GM23248 (cell line): Measurements from ENCODE around the gene SRSF3. TPM values are rescaled to one million over a fixed set of nuclear protein-coding genes. Genes with fewer than 3 reads are reported as not detected.

ENCODE experiments used
- DNase-seq: peaks from one replicate; pipeline ENCODE4 v3.0.0-alpha.2; 2015
- H2AFZ ChIP-seq: fragments of 200-600 bp; sonication (generic); 2 replicates; pipeline ENCODE4 v1.6.1; 2016; ENCODE audit warnings: antibody characterized with exemption
- H3F3A ChIP-seq: fragments of 200-600 bp; sonication (generic); 2 replicates; pipeline ENCODE4 v1.6.1; 2016; ENCODE audit warnings: mild to moderate bottlenecking, antibody characterized with exemption, mixed run types; ENCODE audit not compliant: insufficient read depth
- H3K27ac ChIP-seq: fragments of 200-600 bp; sonication (generic); 2 replicates; pipeline ENCODE4 v1.5.1; 2016; ENCODE audit warnings: mild to moderate bottlenecking
- H3K27me3 ChIP-seq: fragments of 200-600 bp; sonication (generic); replicated peaks from 2 replicates; pipeline ENCODE4 v1.6.1; 2016; ENCODE audit warnings: mild to moderate bottlenecking; ENCODE audit not compliant: insufficient read depth
- H3K36me3 ChIP-seq: fragments of 200-600 bp; sonication (generic); 2 replicates; pipeline ENCODE4 v1.6.1; 2016; ENCODE audit warnings: low read depth, mild to moderate bottlenecking
- H3K4me1 ChIP-seq: fragments of 200-600 bp; sonication (generic); 2 replicates; pipeline ENCODE4 v1.6.1; 2016; ENCODE audit warnings: mild to moderate bottlenecking; ENCODE audit not compliant: insufficient read depth
- H3K4me2 ChIP-seq: fragments of 200-600 bp; sonication (generic); one replicate; pipeline ENCODE4 v1.6.1; 2016; ENCODE audit warnings: mild to moderate bottlenecking; ENCODE audit not compliant: unreplicated experiment
- H3K4me3 ChIP-seq: fragments of 200-600 bp; sonication (generic); 2 replicates; pipeline ENCODE4 v1.5.1; 2016; ENCODE audit warnings: mild to moderate bottlenecking
- H3K79me2 ChIP-seq: fragments of 200-600 bp; sonication (generic); 2 replicates; pipeline ENCODE4 v1.6.1; 2016; ENCODE audit warnings: mild to moderate bottlenecking; ENCODE audit not compliant: insufficient read depth
- H3K9ac ChIP-seq: fragments of 200-600 bp; sonication (generic); 2 replicates; pipeline ENCODE4 v1.6.1; 2016; ENCODE audit warnings: mild to moderate bottlenecking
- H3K9me2 ChIP-seq: fragments of 200-600 bp; sonication (generic); 2 replicates; pipeline ENCODE4 v1.6.1; 2016; ENCODE audit warnings: mixed run types, mild to moderate bottlenecking, moderate library complexity; ENCODE audit not compliant: insufficient read depth
- H3K9me3 ChIP-seq: fragments of 200-600 bp; sonication (generic); one replicate; pipeline ENCODE4 v1.6.1; 2017; ENCODE audit warnings: low read depth
- H4K20me1 ChIP-seq: fragments of 200-600 bp; sonication (generic); 2 replicates; pipeline ENCODE4 v1.6.0; 2016; ENCODE audit not compliant: insufficient read depth
- EZH2 ChIP-seq: fragments of 200-600 bp; sonication (generic); IDR thresholded peaks from 2 replicates; pipeline ENCODE4 v1.6.1; 2018; ENCODE audit warnings: antibody characterized with exemption, mild to moderate bottlenecking; ENCODE audit not compliant: insufficient read depth, poor library complexity, severe bottlenecking
- EZH2phosphoT487 ChIP-seq: fragments of 200-600 bp; sonication (generic); IDR thresholded peaks from 2 replicates; pipeline ENCODE4 v1.6.1; 2018; ENCODE audit warnings: antibody characterized with exemption, moderate library complexity, mild to moderate bottlenecking, low read depth; ENCODE audit not compliant: insufficient read depth
- WGBS, 2 experiments: methylation state at CpG; one replicate each; pipeline ENCODE4 v1.1.6; 2015 to 2017; ENCODE audit warnings: low lambda C conversion rate in 2 of 2, low coverage in 1 of 2; ENCODE audit errors: missing lambda C conversion rate in 2 of 2; 5-methylcytosine and 5-hydroxymethylcytosine counted together
- in situ Hi-C: fragments of 300-500 bp; cut with MboI; formaldehyde crosslinking; loops from 2 replicates; pipeline ENCODE4 v1.15.0; 2020
- polyA plus RNA-seq: library from polyadenylated mRNA; unstranded; fragments of >200 nt; fragmentation: Nextera tagmentation; extraction: Ambion mirVana; gene quantifications from 2 replicates; pipeline ENCODE4 v1.2.1, GENCODE V29; 2016
- total RNA-seq: library from RNA; depleted of rRNA; stranded (reverse); fragments of >200 nt; shearing (Covaris generic); gene quantifications from 2 replicates; pipeline ENCODE4 v1.2.3, GENCODE V29; 2014

The SRSF3 gene
- total and polyA plus RNA-seq, 2 experiments from 2014 or later = 171 to 243 TPM

DNA sequence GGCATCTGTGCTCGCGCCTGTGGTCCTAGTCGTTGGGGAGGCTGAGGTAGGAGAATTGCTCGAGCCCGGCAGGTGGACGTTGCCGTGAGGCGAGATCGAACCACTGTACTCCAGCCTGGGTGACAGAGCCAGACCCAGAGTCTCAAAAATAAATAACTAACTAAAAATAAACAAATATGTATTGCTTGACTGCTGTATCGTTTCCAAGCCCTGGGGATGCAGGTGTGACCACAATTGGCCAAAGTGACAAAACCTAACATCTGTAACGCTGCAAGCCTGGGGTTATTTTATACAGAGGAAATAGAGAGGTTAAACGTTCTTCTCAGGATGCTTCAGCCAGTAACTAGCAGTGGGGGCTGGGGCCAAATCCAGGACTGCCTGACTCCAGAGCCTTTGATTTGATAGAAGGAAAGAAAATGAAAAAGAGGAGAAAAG is 1.9 kb upstream of the SRSF3 start:
- H3K9ac ChIP-seq = no peak overlapping the region
- no peak overlapping the region for H3K4me3 ChIP-seq
- no peak overlapping the region for H2AFZ ChIP-seq
- in situ Hi-C loops = no loop called here
- H4K20me1 ChIP-seq = peaks cover 19% of the 10 kb centered on the region
- TF ChIP-seq EZH2 (no peak), EZH2phosphoT487 (no peak)
- H3F3A ChIP-seq = peaks cover 37% of the 10 kb centered on the region
- H3K9me3 ChIP-seq = no peaks in the 10 kb centered on the region
- no peak overlapping the region for H3K27ac ChIP-seq
- peaks cover 16% of the 10 kb centered on the region for H3K36me3 ChIP-seq
- WGBS, 2 experiments = 96 to 99% methylated on average over 12 of the region's 12 CpGs
- no peaks in the 10 kb centered on the region for H3K27me3 ChIP-seq
- DNase-seq = no peak
- H3K79me2 ChIP-seq = peaks cover 57% of the 10 kb centered on the region
- peaks cover 16% of the 10 kb centered on the region for H3K4me1 ChIP-seq
- H3K9me2 ChIP-seq = no peaks in the 10 kb centered on the region
- no peak overlapping the region for H3K4me2 ChIP-seq

DNA sequence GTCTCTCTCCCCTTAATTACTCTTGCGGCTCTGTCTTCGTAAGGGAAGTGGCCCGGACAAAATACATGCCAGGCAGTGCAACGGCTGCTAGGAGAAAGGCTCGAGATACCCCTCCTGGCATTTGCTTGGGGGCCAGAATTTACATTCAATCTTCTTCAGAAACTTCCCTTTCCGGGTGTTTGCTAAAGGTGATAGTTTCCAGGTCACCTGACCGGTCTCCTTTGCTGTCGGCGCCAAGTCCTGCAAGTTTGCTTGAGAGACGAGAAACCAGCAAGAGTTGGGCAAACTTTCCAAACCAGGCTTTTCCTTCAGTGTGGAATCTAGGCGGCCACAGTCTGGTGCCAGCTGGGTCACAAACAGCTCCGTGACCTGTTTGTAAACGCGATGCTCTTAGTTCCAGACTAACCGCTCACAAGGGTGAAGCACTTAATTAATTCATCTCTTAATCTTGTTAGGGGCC is 563 bp upstream of the SRSF3 start:
- peak; percentile 63 for DNase-seq
- Histone ChIP-seq H3K9me2 (no peaks in the 10 kb centered on the region), H3K79me2 (peaks cover 71% of the 10 kb centered on the region), H3K27ac (peak overlapping the region; percentile 95), H3K9ac (peak overlapping the region; percentile 99), H3K9me3 (no peaks in the 10 kb centered on the region), H4K20me1 (peaks cover 31% of the 10 kb centered on the region), H3K27me3 (no peaks in the 10 kb centered on the region), H3K36me3 (peaks cover 29% of the 10 kb centered on the region), H3K4me3 (peak overlapping the region; percentile 96), H3K4me2 (peak overlapping the region; percentile 86), H3K4me1 (peaks cover 24% of the 10 kb centered on the region), H3F3A (peaks cover 48% of the 10 kb centered on the region), H2AFZ (peak overlapping the region; percentile 97)
- TF ChIP-seq EZH2phosphoT487 (no peak), EZH2 (no peak)
- in situ Hi-C loops = no loop called here
- WGBS, 2 experiments = 8 to 10% methylated on average over 15 of the region's 15 CpGs

DNA sequence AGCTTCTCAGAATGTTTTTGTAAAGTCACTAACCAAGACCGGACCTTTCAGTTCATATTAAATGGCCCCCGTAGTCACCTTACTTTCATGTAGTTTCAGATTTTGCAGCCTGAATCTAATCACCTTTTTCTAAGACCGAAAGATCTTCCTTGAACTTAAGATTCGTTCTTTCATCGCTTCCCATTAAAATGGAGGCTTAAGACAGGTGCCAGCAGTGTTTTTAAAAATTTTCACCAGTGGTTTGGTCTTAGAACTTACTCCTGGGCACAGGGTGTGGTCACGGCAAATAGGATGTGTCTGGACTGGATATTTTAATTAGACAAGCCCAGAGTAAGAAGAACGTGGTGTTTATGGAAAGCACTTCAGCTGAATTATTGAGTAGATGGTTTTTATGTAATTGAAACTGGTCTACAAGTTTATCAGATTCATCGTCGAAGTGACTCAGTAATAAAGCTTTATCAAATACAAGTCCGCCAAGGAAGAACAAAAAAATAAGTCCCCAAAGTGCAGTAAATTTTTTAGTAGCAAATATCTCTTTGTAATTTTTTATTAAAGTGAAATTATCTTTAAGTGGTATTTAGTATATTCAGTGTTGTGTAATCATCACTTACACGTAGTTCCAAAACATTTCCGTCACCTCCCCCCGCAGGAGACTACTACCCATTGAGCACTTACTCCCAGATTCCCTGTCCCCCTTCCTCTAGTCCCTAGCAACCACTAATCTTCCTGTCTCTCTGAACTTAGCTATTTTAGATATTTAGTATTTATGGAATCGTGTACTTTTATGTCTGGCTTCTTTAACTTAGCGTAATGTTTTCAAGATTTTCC is 868 bp downstream of the SRSF3 start:
- H3K9ac ChIP-seq = peak overlapping the region; percentile 99
- H3K4me1 ChIP-seq = peaks cover 39% of the 10 kb centered on the region
- no peaks in the 10 kb centered on the region for H3K27me3 ChIP-seq
- whole genome bisulfite sequencing, 2 experiments = 0 to 2% methylated on average over 15 of the region's 15 CpGs
- peak overlapping the region; percentile 96 for H3K4me3 ChIP-seq
- no peaks in the 10 kb centered on the region for H3K9me2 ChIP-seq
- peaks cover 63% of the 10 kb centered on the region for H3F3A ChIP-seq
- TF ChIP-seq EZH2 = no peak
- TF ChIP-seq EZH2phosphoT487 = no peak
- H2AFZ ChIP-seq = no peak overlapping the region
- peak; percentile 80 for DNase-seq
- H3K36me3 ChIP-seq = peaks cover 44% of the 10 kb centered on the region
- in situ Hi-C loops = no loop called here
- H3K79me2 ChIP-seq = peaks cover 85% of the 10 kb centered on the region
- peak overlapping the region; percentile 95 for H3K27ac ChIP-seq
- peak overlapping the region; percentile 97 for H3K4me2 ChIP-seq
- no peaks in the 10 kb centered on the region for H3K9me3 ChIP-seq
- H4K20me1 ChIP-seq = peaks cover 40% of the 10 kb centered on the region

DNA sequence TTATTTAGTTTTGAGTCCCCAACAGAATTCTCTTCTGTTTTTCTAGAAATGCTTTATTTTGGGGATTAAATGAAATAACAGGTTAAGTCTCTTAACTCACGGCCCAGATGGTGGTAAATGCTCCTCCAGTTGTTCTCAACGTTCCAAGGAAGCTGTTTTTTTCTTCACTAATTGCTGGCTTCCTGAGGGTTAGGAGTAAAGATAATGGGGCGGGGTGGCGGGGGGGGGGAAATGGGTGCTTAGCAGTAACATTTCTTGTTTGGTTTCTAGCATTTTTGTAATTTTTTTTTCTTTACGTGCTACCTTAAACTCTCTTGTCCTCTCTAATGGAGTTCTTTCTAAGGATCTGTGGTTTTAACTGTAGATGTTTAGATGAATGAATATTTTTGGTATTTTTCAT is 2.2 kb downstream of the SRSF3 start:
- Histone ChIP-seq H3K27me3 (no peaks in the 10 kb centered on the region), H3K9me3 (no peaks in the 10 kb centered on the region), H3K9me2 (no peaks in the 10 kb centered on the region), H3K79me2 (peaks cover 89% of the 10 kb centered on the region), H3F3A (peaks cover 76% of the 10 kb centered on the region), H3K9ac (peak overlapping the region; percentile 99), H3K36me3 (peaks cover 55% of the 10 kb centered on the region), H3K4me2 (peak overlapping the region; percentile 97), H3K4me1 (peaks cover 44% of the 10 kb centered on the region), H2AFZ (no peak overlapping the region), H3K27ac (peak overlapping the region; percentile 95), H3K4me3 (peak overlapping the region; percentile 96), H4K20me1 (peaks cover 47% of the 10 kb centered on the region)
- TF ChIP-seq EZH2 (no peak), EZH2phosphoT487 (no peak)
- WGBS, 2 experiments = 0 to 2% methylated on average over 5 of the region's 5 CpGs
- peak; percentile 60 for DNase-seq
- in situ Hi-C loops = no loop called here
